GM23248 (cell line): Measurements from ENCODE around the gene HDAC6. TPM values are rescaled to one million over a fixed set of nuclear protein-coding genes. Genes with fewer than 3 reads are reported as not detected.

ENCODE experiments used
- polyA plus RNA-seq: library from polyadenylated mRNA; unstranded; fragments of >200 nt; fragmentation: Nextera tagmentation; extraction: Ambion mirVana; gene quantifications from 2 replicates; pipeline ENCODE4 v1.2.1, GENCODE V29; 2016
- small RNA-seq: library from RNA; depleted of rRNA; stranded (forward); fragments of <200 nt; gene quantifications from one replicate; pipeline ENCODE3, GENCODE V24; 2014; ENCODE audit warnings: low read depth, low replicate concordance
- total RNA-seq: library from RNA; depleted of rRNA; stranded (reverse); fragments of >200 nt; shearing (Covaris generic); gene quantifications from 2 replicates; pipeline ENCODE4 v1.2.3, GENCODE V29; 2014; rRNA removed

Gene HDAC6
- total and polyA plus RNA-seq, 2 experiments from 2014 or later: 18.6 to 36.6 TPM

Small RNAs within 50 kb of the gene (small RNA-seq; reads per million reads assigned to genes)
- not detected for gene RNU6-29P

Other genes starting within 250 kb of the HDAC6 start
- 188 and 210 TPM in 2 replicates for gene RBM3, start 227.6 kb upstream of the HDAC6 start, total RNA-seq
- 143 and 150 TPM in 2 replicates for gene RBM3, start 227.6 kb upstream of the HDAC6 start, polyA plus RNA-seq
- 120 and 149 TPM in 2 replicates for gene WDR13, start 204.6 kb upstream of the HDAC6 start, total RNA-seq
- gene WDR13, start 204.6 kb upstream of the HDAC6 start, polyA plus RNA-seq: 89.7 and 92.4 TPM in 2 replicates
- not detected in 2 replicates for gene WAS, start 118.3 kb upstream of the HDAC6 start, total RNA-seq
- gene WAS, start 118.3 kb upstream of the HDAC6 start, polyA plus RNA-seq: not detected in 2 replicates
- 6.8 and 8.1 TPM in 2 replicates for gene SUV39H1, start 105.3 kb upstream of the HDAC6 start, total RNA-seq
- gene SUV39H1, start 105.3 kb upstream of the HDAC6 start, polyA plus RNA-seq: 6.0 TPM in 2 replicates
- not detected in 2 replicates for gene GLOD5, start 40.3 kb upstream of the HDAC6 start, total RNA-seq
- not detected in 2 replicates for gene GLOD5, start 40.3 kb upstream of the HDAC6 start, polyA plus RNA-seq
- not detected in 2 replicates for gene GATA1, start 15.5 kb upstream of the HDAC6 start, total RNA-seq
- not detected in 2 replicates for gene GATA1, start 15.5 kb upstream of the HDAC6 start, polyA plus RNA-seq
- gene ERAS, start 24.4 kb downstream of the HDAC6 start, total RNA-seq: not detected in 2 replicates
- not detected in 2 replicates for gene ERAS, start 24.4 kb downstream of the HDAC6 start, polyA plus RNA-seq
- 0.89 and 3.1 TPM in 2 replicates for gene PCSK1N, start 33.5 kb downstream of the HDAC6 start, total RNA-seq
- 1.4 and 2.1 TPM in 2 replicates for gene PCSK1N, start 33.5 kb downstream of the HDAC6 start, polyA plus RNA-seq
- gene TIMM17B, start 95.7 kb downstream of the HDAC6 start, total RNA-seq: 17.8 and 26.7 TPM in 2 replicates
- gene TIMM17B, start 95.7 kb downstream of the HDAC6 start, polyA plus RNA-seq: 44.7 and 48.4 TPM in 2 replicates
- gene PQBP1, start 95.9 kb downstream of the HDAC6 start, total RNA-seq: 18.1 and 30.3 TPM in 2 replicates
- gene PQBP1, start 95.9 kb downstream of the HDAC6 start, polyA plus RNA-seq: 45.4 and 49.7 TPM in 2 replicates
- 23.6 and 29.1 TPM in 2 replicates for gene SLC35A2, start 109.6 kb downstream of the HDAC6 start, total RNA-seq
- gene SLC35A2, start 109.6 kb downstream of the HDAC6 start, polyA plus RNA-seq: 54.6 and 55.5 TPM in 2 replicates
- 4.6 and 5.6 TPM in 2 replicates for gene PIM2, start 117.0 kb downstream of the HDAC6 start, total RNA-seq
- gene PIM2, start 117.0 kb downstream of the HDAC6 start, polyA plus RNA-seq: 4.4 and 4.5 TPM in 2 replicates
- 43.4 and 44.9 TPM in 2 replicates for gene OTUD5, start 155.5 kb downstream of the HDAC6 start, total RNA-seq
- gene OTUD5, start 155.5 kb downstream of the HDAC6 start, polyA plus RNA-seq: 27.0 and 30.9 TPM in 2 replicates
- gene KCND1, start 169.8 kb downstream of the HDAC6 start, total RNA-seq: 0.65 and 1.5 TPM in 2 replicates
- 0.69 and 0.71 TPM in 2 replicates for gene KCND1, start 169.8 kb downstream of the HDAC6 start, polyA plus RNA-seq
- gene GRIPAP1, start 200.2 kb downstream of the HDAC6 start, total RNA-seq: 16.5 and 31.6 TPM in 2 replicates
- 16.5 and 21.8 TPM in 2 replicates for gene GRIPAP1, start 200.2 kb downstream of the HDAC6 start, polyA plus RNA-seq
- 72.5 and 85.6 TPM in 2 replicates for gene TFE3, start 241.3 kb downstream of the HDAC6 start, total RNA-seq
- gene TFE3, start 241.3 kb downstream of the HDAC6 start, polyA plus RNA-seq: 53.0 and 57.3 TPM in 2 replicates